SK-N-SH (cell line): ENCODE data around the gene AP2A2. TPM values are rescaled to one million over a fixed set of nuclear protein-coding genes. Genes with fewer than 3 reads are reported as not detected.

Source experiments
- CTCF ChIA-PET: fragments of 300-600, 350-600 bp; formaldehyde crosslinking; extraction: SDS; loops from one replicate; lab custom pipeline; 2021; lab: Yijun Ruan, JAX
- POLR2A ChIA-PET: fragments of 350-600 bp; sonication (Branson Sonifier 250); formaldehyde crosslinking; extraction: SDS; loops from one replicate; lab custom pipeline; 2020; ENCODE audit warnings: antibody characterized with exemption, inconsistent platforms; lab: Yijun Ruan, JAX
- DNase-seq: peaks from one replicate; pipeline ENCODE4 v3.0.0; 2012
- H2AFZ ChIP-seq: fragments of 200-600 bp; sonication (generic); 2 replicates; pipeline ENCODE4 v1.8.1; 2016; ENCODE audit warnings: antibody characterized with exemption, mild to moderate bottlenecking, low read depth
- H3F3A ChIP-seq: fragments of 200-600 bp; sonication (generic); replicated peaks from 2 replicates; pipeline ENCODE3; 2016; ENCODE audit warnings: antibody characterized with exemption, mild to moderate bottlenecking; ENCODE audit not compliant: insufficient read depth
- H3K27ac ChIP-seq, 2 experiments: fragments of 200-500 bp in 1 of 2; fragments of 200-600 bp in 1 of 2; sonication (Bioruptor generic) in 1 of 2; sonication (generic), shearing (Covaris generic) in 1 of 2; 2 replicates each; pipeline versions ENCODE4 v1.5.1 to v1.6.1; 2014 to 2016; ENCODE audit warnings: low read depth in 2 of 2, inconsistent platforms in 1 of 2, low read length in 1 of 2, mild to moderate bottlenecking in 1 of 2, mixed read lengths in 1 of 2
- H3K27me3 ChIP-seq: fragments of 200-600 bp; sonication (generic), shearing (Covaris generic); 2 replicates; pipeline ENCODE4 v1.6.1; 2016; ENCODE audit warnings: mixed run types; ENCODE audit not compliant: insufficient read depth
- H3K36me3 ChIP-seq, 2 experiments: fragments of 200-500 bp in 1 of 2; fragments of 200-600 bp in 1 of 2; sonication (Bioruptor generic) in 1 of 2; sonication (generic) in 1 of 2; replicated peaks in 1 of 2; 2 replicates each; pipeline versions ENCODE3 to v1.5.1; 2014 to 2016; ENCODE audit warnings: low read length in 1 of 2, mild to moderate bottlenecking in 1 of 2; ENCODE audit not compliant: insufficient read depth in 2 of 2, control insufficient read depth in 1 of 2
- H3K4me1 ChIP-seq, 2 experiments: fragments of 200-500 bp in 1 of 2; fragments of 200-600 bp in 1 of 2; sonication (Bioruptor generic) in 1 of 2; sonication (generic), shearing (Covaris generic) in 1 of 2; 2 replicates each; pipeline versions ENCODE4 v1.5.1 to v1.6.1; 2014 to 2016; ENCODE audit warnings: low read depth in 1 of 2, low read length in 1 of 2, mixed run types in 1 of 2; ENCODE audit not compliant: insufficient read depth in 2 of 2, control insufficient read depth in 1 of 2
- H3K4me2 ChIP-seq: fragments of 200-600 bp; sonication (generic), shearing (Covaris generic); 2 replicates; pipeline ENCODE4 v1.6.1; 2017; ENCODE audit warnings: mixed run types
- H3K4me3 ChIP-seq, 2 experiments: fragments of 200-500 bp in 1 of 2; fragments of 200-600 bp in 1 of 2; sonication (Bioruptor generic) in 1 of 2; sonication (generic), shearing (Covaris generic) in 1 of 2; 2 replicates each; pipeline versions ENCODE4 v1.5.1 to v1.8.1; 2014 to 2016; ENCODE audit warnings: low read depth in 2 of 2, inconsistent platforms in 1 of 2, low read length in 1 of 2, mild to moderate bottlenecking in 1 of 2, mixed read lengths in 1 of 2, moderate library complexity in 1 of 2
- H3K79me2 ChIP-seq: fragments of 200-600 bp; sonication (generic); 2 replicates; pipeline ENCODE4 v1.8.1; 2017; ENCODE audit warnings: mild to moderate bottlenecking; ENCODE audit not compliant: insufficient read depth
- H3K9ac ChIP-seq: fragments of 200-600 bp; sonication (generic); 2 replicates; pipeline ENCODE4 v1.6.1; 2017; ENCODE audit warnings: mixed run types
- H3K9me2 ChIP-seq: fragments of 200-600 bp; sonication (generic); 2 replicates; pipeline ENCODE4 v1.6.1; 2017; ENCODE audit warnings: mixed run types
- H3K9me3 ChIP-seq: fragments of 200-600 bp; sonication (generic); 2 replicates; pipeline ENCODE4 v1.6.1; 2017; ENCODE audit warnings: mixed run types, mild to moderate bottlenecking, moderate library complexity
- H4K20me1 ChIP-seq: fragments of 200-600 bp; sonication (generic); 2 replicates; pipeline ENCODE4 v1.6.1; 2017; ENCODE audit warnings: mild to moderate bottlenecking, mixed run types; ENCODE audit not compliant: insufficient read depth
- CHD2 ChIP-seq: fragments of 150-350 bp; IDR thresholded peaks from 2 replicates; pipeline ENCODE4 v1.6.1; 2018; ENCODE audit warnings: low read length; ENCODE audit not compliant: partially characterized antibody
- CTCF ChIP-seq: fragments of 200-600 bp; sonication (generic); IDR thresholded peaks from 2 replicates; pipeline ENCODE4 v1.6.1; 2017; ENCODE audit warnings: antibody characterized with exemption, mild to moderate bottlenecking, moderate library complexity
- ELF1 ChIP-seq: IDR thresholded peaks from 2 replicates; pipeline ENCODE4 v1.4.0; 2012
- FOXJ3 ChIP-seq: sonication (generic); formaldehyde crosslinking; IDR thresholded peaks from 2 replicates; pipeline ENCODE4 v1.5.1; 2020; ENCODE audit warnings: mild to moderate bottlenecking, missing genetic modification reagents
- FOXM1 ChIP-seq: IDR thresholded peaks from 2 replicates; pipeline ENCODE4 v1.4.0; 2012; ENCODE audit warnings: low read depth, mild to moderate bottlenecking
- GABPA ChIP-seq: IDR thresholded peaks from 2 replicates; pipeline ENCODE4 v1.4.0; 2012; ENCODE audit warnings: low read depth, mild to moderate bottlenecking
- IRF3 ChIP-seq: fragments of 150-350 bp; IDR thresholded peaks from 2 replicates; pipeline ENCODE4 v1.6.1; 2016; ENCODE audit warnings: mild to moderate bottlenecking, low read depth, low read length
- JUND ChIP-seq: IDR thresholded peaks from 2 replicates; pipeline ENCODE4 v1.4.0; 2012
- MXI1 ChIP-seq: IDR thresholded peaks from 2 replicates; pipeline ENCODE4 v1.6.1; 2012; ENCODE audit warnings: mild to moderate bottlenecking, low read depth, low read length, improper control_type of control experiment
- NRF1 ChIP-seq: IDR thresholded peaks from 2 replicates; pipeline ENCODE4 v1.6.1; 2012; ENCODE audit warnings: low read depth, mild to moderate bottlenecking, low read length
- POLR2AphosphoS5 ChIP-seq: IDR thresholded peaks from 2 replicates; pipeline ENCODE4 v1.6.1; 2012; ENCODE audit warnings: low read depth, low read length
- RCOR1 ChIP-seq: fragments of 150-350 bp; IDR thresholded peaks from 2 replicates; pipeline ENCODE4 v1.6.1; 2017; ENCODE audit warnings: antibody characterized with exemption, low read length
- REST ChIP-seq: IDR thresholded peaks from 2 replicates; pipeline ENCODE4 v1.6.1; 2012; ENCODE audit warnings: mild to moderate bottlenecking, low read depth, low read length, moderate library complexity
- RFX5 ChIP-seq: IDR thresholded peaks from 2 replicates; pipeline ENCODE4 v1.6.1; 2012; ENCODE audit warnings: mild to moderate bottlenecking, improper control_type of control experiment, low read length
- RXRA ChIP-seq: IDR thresholded peaks from 2 replicates; pipeline ENCODE4 v1.4.0; 2012; ENCODE audit warnings: low read depth, mild to moderate bottlenecking, borderline replicate concordance
- SIN3A ChIP-seq: IDR thresholded peaks from 2 replicates; pipeline ENCODE4 v1.6.1; 2012; ENCODE audit warnings: low read depth, mild to moderate bottlenecking, low read length, moderate library complexity, borderline replicate concordance
- SMC3 ChIP-seq: IDR thresholded peaks from 2 replicates; pipeline ENCODE4 v1.6.1; 2012; ENCODE audit warnings: low read depth, low read length, improper control_type of control experiment
- TCF12 ChIP-seq: IDR thresholded peaks from 2 replicates; pipeline ENCODE4 v1.4.0; 2012
- TEAD4 ChIP-seq: IDR thresholded peaks from 2 replicates; pipeline ENCODE4 v1.4.0; 2012; ENCODE audit warnings: mild to moderate bottlenecking, borderline replicate concordance; ENCODE audit not compliant: insufficient read depth
- USF1 ChIP-seq: IDR thresholded peaks from 2 replicates; pipeline ENCODE4 v1.4.0; 2012; ENCODE audit warnings: low read depth, borderline replicate concordance
- WGBS: methylation state at CpG from one replicate; pipeline ENCODE4 v1.1.6; 2017; ENCODE audit warnings: low lambda C conversion rate; 5-methylcytosine and 5-hydroxymethylcytosine counted together
- polyA plus RNA-seq, 3 experiments: library from polyadenylated mRNA; depleted of rRNA; stranded (reverse); fragments of >200 nt; gene quantifications; 2 replicates each; pipeline ENCODE4 v1.2.3, GENCODE V29; 2012

AP2A2 gene
- polyA plus RNA-seq, 1 of the 3 experiments (the other 2 are of a cell fraction) = 42.7 TPM

- Histone ChIP-seq H3K9me3 (no peaks in the 10 kb centered on the region), H3K4me3 (no peak overlapping the region), H3K27me3 (no peaks in the 10 kb centered on the region), H3K27ac (no peak overlapping the region; a peak in 1 of 4 replicates), H3K79me2 (peaks cover 59% of the 10 kb centered on the region), H3K36me3 (peaks cover 4 to 15% of the 10 kb centered on the region in 2 experiments), H3K4me2 (no peak overlapping the region), H3K9ac (no peak overlapping the region), H2AFZ (no peak overlapping the region), H3K9me2 (no peaks in the 10 kb centered on the region), H4K20me1 (peaks cover 42% of the 10 kb centered on the region), H3F3A (no peaks in the 10 kb centered on the region), H3K4me1 (peaks cover 0 to 16% of the 10 kb centered on the region in 2 experiments; a peak in 1 of 4 replicates)
- 97% methylated on average over 6 of the region's 7 CpGs for WGBS
- DNase-seq = no peak
- no peak for TF ChIP-seq RCOR1
- no peak for TF ChIP-seq NRF1
- TF ChIP-seq FOXM1 = no peak
- TF ChIP-seq ELF1 = no peak
- no peak for TF ChIP-seq FOXJ3
- no peak for TF ChIP-seq RFX5
- no peak for TF ChIP-seq POLR2AphosphoS5
- TF ChIP-seq MXI1 = no peak
- no peak for TF ChIP-seq REST
- TF ChIP-seq SIN3A = no peak
- no peak for TF ChIP-seq RXRA
- TF ChIP-seq SMC3 = no peak
- no peak for TF ChIP-seq IRF3
- no peak for TF ChIP-seq TCF12
- TF ChIP-seq JUND = no peak
- TF ChIP-seq CHD2 = no peak
- no peak for TF ChIP-seq TEAD4
- TF ChIP-seq CTCF = no peak
- TF ChIP-seq USF1 = no peak
- no peak for TF ChIP-seq GABPA
- ChIA-PET POLR2A (no interaction called here), CTCF (no interaction called here)
These were observed 32.4 kb downstream of the AP2A2 start for GRCh38 chr11:958101-958500.
